ENCODE measurements around the gene BGN.

DNA sequence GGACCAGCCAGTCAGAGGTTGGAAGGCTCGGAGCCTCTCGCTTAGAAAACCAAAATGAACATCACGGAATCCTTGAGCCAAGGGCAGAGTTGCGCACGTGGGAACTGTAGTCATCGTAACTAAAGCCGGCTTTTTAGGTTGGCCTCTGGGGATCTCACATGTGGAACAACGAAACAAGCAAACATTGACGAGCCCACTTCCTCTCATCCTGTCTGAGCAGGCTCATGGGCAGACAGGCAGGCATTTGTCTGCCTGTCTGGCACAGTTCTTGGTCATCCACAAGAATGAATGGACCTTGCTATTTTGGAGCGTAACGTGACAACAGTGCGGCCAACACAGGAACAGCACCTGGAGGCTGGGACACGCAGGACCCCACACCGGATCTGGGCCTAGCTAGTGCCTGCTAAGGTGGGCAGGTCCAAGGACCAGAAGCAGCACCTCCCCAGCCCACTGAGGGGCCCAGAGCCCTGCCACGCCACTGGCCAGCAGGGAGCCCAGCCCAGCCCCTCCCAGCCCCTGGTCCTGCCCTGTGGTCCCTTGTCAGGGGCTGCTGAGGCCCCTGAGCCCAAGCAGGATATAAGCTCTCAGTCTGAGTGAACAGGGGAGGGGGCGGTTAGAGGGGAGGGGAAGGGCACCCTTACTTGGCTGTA is 39.8 kb upstream of the BGN start:
- TF ChIP-seq, protein P1, sequence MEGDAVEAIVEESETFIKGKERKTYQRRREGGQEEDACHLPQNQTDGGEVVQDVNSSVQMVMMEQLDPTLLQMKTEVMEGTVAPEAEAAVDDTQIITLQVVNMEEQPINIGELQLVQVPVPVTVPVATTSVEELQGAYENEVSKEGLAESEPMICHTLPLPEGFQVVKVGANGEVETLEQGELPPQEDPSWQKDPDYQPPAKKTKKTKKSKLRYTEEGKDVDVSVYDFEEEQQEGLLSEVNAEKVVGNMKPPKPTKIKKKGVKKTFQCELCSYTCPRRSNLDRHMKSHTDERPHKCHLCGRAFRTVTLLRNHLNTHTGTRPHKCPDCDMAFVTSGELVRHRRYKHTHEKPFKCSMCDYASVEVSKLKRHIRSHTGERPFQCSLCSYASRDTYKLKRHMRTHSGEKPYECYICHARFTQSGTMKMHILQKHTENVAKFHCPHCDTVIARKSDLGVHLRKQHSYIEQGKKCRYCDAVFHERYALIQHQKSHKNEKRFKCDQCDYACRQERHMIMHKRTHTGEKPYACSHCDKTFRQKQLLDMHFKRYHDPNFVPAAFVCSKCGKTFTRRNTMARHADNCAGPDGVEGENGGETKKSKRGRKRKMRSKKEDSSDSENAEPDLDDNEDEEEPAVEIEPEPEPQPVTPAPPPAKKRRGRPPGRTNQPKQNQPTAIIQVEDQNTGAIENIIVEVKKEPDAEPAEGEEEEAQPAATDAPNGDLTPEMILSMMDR (conservative IDR thresholded peaks at IDR 0.05): no peak
- no peak for TF ChIP-seq ZFX (IDR thresholded peaks at IDR 0.05)
